HG03066 (cell line): Measurements from ENCODE around the gene HIGD1A.
A peak's percentile ranks its signal among the peaks of the same experiment; 100 is the strongest.
"Not testable (repeated sequence)": the region's sequence is repeated elsewhere in the genome, so short reads cannot be mapped to it uniquely, and the experiment has no call there.

ENCODE experiments used
- ATAC-seq: cut with Tn5 transposase; IDR thresholded peaks from one replicate; pipeline ENCODE4 v1.9.1; 2021; ENCODE audit warnings: low read depth; ENCODE audit not compliant: unreplicated experiment

Gene HIGD1A

GRCh38 chr3:42829628-42830436, 25.5 kb upstream of the HIGD1A start:
- no peak for ATAC-seq

- ATAC-seq = no peak
These were observed 24.9 kb upstream of the HIGD1A start for GRCh38 chr3:42829083-42829627.

DNA sequence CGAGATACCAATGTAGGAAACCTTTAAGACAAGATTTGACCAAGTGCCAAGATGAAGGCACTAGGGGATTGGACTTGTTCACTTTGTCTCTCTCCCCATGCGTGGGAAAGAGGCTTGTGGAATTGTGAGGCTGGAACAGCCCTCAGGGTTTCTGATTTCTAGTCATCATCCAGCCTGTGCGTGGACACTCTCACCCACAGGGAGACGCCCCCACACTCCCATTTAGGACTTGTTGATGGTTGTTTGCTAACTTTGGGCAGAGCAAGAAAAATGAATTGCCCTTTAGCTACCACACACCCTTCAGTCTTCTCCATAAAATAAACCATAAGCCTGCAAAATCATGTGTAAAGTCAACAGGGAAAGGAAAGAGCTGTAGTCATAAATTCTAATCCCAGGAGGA, 23.4 kb upstream of the HIGD1A start:
- ATAC-seq = no peak

GRCh38 chr3:42827023-42827422, 22.7 kb upstream of the HIGD1A start:
- no peak for ATAC-seq

GRCh38 chr3:42826141-42826540, 21.9 kb upstream of the HIGD1A start:
- no peak for ATAC-seq

GRCh38 chr3:42823351-42823750, 19.1 kb upstream of the HIGD1A start:
- no peak for ATAC-seq

DNA sequence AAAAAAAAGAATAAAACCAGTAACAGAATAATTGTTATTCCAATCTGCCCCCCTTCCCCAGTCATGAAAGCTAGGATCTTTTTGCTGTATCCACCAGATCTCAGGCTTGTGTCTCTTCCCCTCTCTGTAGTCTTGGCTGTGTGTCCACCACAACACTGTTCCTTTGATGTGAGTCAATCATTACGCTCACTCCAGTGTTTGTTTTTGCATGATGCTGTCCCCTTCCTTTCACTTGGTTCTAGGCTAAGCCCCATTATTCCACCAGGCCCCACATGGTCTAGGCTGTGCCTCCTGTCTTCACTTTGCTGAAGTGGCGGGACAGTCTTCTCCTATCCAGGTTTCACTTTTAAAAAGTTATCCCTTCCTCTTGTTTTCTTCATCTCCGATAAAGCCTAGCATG, 18.5 kb upstream of the HIGD1A start:
- ATAC-seq = no peak

GRCh38 chr3:42820746-42821051, 16.4 kb upstream of the HIGD1A start:
- ATAC-seq = no peak

GRCh38 chr3:42819351-42819965, 15.2 kb upstream of the HIGD1A start:
- ATAC-seq = no peak

DNA sequence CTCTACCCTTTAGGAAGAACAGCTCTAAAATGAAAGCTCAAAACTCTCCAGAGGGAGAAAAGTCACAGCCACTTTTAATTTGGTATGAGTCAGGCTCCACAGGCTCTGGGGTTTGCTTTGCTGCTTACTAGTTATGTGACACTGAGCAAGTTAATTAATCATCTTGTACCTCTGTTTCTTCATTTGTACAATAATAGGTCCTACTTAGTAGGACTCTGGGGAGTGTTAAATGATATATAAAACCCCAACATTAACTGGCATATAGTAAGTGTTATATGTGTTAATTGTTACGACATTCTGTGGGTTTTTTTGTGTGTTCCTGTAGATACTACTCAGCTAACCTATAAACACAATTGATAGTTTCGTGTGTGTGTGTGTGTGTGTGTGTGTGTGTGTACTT, 11.5 kb upstream of the HIGD1A start:
- ATAC-seq = no peak

DNA sequence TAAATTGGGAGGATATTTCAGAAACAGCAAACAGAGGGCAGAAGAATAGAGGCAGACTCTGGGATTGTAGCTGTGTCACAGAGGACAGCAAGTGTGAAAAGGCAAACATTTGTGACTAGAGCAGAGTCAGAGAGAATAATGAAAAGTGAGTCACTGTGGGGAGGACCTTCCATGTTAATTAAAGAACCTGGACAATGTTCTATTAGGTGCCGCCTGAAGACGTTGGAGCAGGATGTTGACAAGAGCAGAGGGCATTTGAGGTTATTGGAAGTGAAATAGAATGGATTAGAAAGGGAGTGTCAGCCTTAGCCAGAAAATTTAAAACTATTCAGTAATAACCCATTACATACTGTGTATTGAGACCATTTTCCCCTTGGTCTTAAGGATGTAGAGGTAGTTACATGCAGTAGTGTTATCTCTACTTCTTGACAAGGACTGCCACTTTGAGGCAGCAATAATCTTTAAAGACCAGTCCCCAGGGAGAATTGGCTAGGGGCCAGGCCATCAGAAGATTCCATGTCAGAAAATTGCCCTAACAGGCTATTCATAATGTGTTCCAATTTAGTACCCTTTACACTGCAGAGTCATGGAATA, 10.7 kb upstream of the HIGD1A start:
- no peak for ATAC-seq

DNA sequence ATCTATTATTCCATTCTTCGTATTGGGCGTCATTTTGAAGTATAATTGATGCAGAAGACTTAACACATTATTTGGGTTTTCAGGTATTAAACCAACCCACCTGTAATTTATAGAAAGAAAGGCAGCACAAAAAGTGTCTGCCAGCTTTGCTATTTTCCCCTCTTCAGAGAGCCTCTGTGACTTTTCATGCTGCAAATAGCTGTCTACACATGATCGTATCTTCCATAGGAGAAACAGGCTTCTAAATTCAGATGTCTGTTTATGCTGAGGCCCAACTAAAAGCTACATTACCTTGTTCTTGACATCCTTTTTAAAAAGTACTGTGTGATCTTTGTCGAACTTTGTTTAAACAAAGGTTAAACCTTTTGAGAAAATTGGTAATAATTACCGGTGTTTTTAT, 10.0 kb upstream of the HIGD1A start:
- ATAC-seq = no peak

DNA sequence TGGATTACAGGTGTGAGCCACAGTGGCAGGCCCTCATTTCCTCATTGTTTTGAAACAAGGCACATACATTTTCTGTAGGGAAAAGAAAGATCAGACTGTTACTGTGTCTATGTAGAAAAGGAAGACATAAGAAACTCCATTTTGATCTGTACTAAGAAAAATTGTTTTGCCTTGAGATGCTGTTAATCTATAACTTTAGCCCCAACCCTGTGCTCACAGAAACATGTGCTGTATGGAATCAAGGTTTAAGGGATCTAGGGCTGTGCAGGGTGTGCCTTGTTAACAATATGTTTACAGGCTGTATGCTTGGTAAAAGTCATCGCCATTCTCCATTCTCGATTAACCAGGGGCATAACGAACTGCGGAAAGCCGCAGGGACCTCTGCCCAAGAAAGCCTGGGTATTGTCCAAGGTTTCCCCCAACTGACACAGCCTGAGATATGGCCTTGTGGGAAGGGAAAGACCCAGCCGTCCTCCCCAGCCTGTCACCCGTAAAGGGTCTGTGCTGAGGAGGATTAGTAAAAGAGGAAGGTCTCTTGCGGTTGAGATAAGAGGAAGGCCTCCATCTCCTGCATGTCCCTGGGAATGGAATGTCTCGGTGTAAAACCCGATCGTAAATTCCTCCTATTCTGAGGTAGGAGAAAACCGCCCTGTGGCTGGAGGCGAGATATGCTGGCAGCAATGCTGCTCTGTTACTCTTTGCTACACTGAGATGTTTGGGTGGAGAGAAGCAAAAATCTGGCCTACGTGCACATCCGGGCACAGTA, 7.0 kb upstream of the HIGD1A start:
- not testable (repeated sequence) for ATAC-seq

GRCh38 chr3:42810706-42811105, 6.4 kb upstream of the HIGD1A start:
- not testable (repeated sequence) for ATAC-seq

- ATAC-seq = no peak
These were observed 4.9 kb upstream of the HIGD1A start, which contains the start of gene ACKR2 for GRCh38 chr3:42809202-42809601. Gene ACKR2 (plus strand): TSS chr3:42809445. CDS start chr3:42864503, 55,058 bp downstream.

- ATAC-seq = no peak
These were observed 3.6 kb upstream of the HIGD1A start for GRCh38 chr3:42807929-42808328.

DNA sequence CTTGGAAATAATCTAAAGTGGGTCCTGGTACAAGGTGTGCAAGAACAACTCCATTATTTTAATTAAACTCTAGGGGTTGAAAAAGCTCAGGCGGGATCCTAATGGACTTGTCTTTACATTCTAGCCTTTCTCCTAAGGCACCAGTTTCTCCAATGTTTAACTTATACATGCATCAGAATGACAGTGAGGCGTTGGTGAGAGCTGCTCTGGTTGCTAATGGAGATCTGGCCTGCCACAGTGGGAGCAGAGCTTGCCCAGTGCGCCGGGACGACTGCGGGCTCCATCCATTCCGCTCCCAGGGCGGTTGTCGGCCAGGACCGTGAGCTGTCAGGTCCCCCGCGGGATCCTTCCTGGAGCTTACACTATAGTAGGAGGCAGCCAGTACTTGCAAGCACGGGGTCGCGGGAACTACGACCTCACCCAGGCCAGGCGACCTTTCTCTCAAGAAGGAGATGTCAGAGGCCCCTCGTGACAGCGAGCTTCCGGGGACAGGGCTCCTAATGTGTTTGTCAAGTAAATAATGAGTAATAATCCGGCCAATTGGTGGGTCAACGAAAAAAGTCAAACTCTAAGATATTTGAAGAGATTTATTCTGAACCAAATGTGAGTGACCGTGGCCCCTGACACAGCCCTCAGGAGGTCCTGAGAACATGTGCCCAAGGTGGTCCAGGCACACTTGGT, 991 bp upstream of the HIGD1A start:
- no peak for ATAC-seq

- ATAC-seq = peak; percentile 17
These were observed 492 bp upstream of the HIGD1A start for GRCh38 chr3:42804831-42805132.

GRCh38 chr3:42803414-42804105, 730 bp downstream of the HIGD1A start:
- peak; percentile 25 for ATAC-seq

GRCh38 chr3:42802876-42803413, 1.3 kb downstream of the HIGD1A start:
- ATAC-seq = no peak
